HL-60 (cell line): Measurements from ENCODE around the gene ANO3.

Source experiments
- DNase-seq, 2 experiments: peaks; one replicate each; pipeline ENCODE4 v3.0.0-alpha.2; 2010 to 2020; ENCODE audit warnings: low read depth in 1 of 2, low spot score in 1 of 2
- H3K27ac ChIP-seq: fragments of 250-450 bp; sonication (Bioruptor Pico); replicated peaks from 2 replicates; pipeline ENCODE4 v1.5.1; 2020; ENCODE audit warnings: mild to moderate bottlenecking, moderate library complexity
- H3K27me3 ChIP-seq: fragments of 250-450 bp; sonication (Bioruptor Pico); 2 replicates; pipeline ENCODE4 v1.5.1; 2021; ENCODE audit warnings: mild to moderate bottlenecking, moderate library complexity; ENCODE audit not compliant: insufficient read depth, poor library complexity, severe bottlenecking
- H3K4me3 ChIP-seq: replicated peaks from 2 replicates; pipeline ENCODE4 v1.5.1; 2011; ENCODE audit warnings: mild to moderate bottlenecking, control low read depth, low read length; ENCODE audit not compliant: insufficient read depth
- CTCF ChIP-seq: IDR thresholded peaks from one replicate; pipeline ENCODE4 v1.5.1; 2011; ENCODE audit warnings: low read length, control low read depth, inconsistent platforms; ENCODE audit not compliant: insufficient read depth
- GABPA ChIP-seq: IDR thresholded peaks from 2 replicates; pipeline ENCODE4 v1.6.1; 2012; ENCODE audit warnings: low read depth
- POLR2AphosphoS5 ChIP-seq: IDR thresholded peaks from 2 replicates; pipeline ENCODE4 v1.6.1; 2012; ENCODE audit warnings: low read depth
- REST ChIP-seq: IDR thresholded peaks from 2 replicates; pipeline ENCODE4 v1.6.1; 2012; ENCODE audit warnings: low read depth; ENCODE audit not compliant: insufficient replicate concordance
- SPI1 ChIP-seq: IDR thresholded peaks from 2 replicates; pipeline ENCODE4 v1.6.1; 2012; ENCODE audit warnings: low read depth, mild to moderate bottlenecking, borderline replicate concordance

ANO3 gene

GRCh38 chr11:26613759-26614158 lies 281.8 kb downstream of the ANO3 start:
- Histone ChIP-seq H3K4me3 (no peak overlapping the region), H3K27ac (no peak overlapping the region), H3K27me3 (no peaks in the 10 kb centered on the region)
- DNase-seq = no peak
- TF ChIP-seq POLR2AphosphoS5 = no peak
- no peak for TF ChIP-seq SPI1
- TF ChIP-seq CTCF = no peak
- TF ChIP-seq GABPA = no peak
- no peak for TF ChIP-seq REST

- Histone ChIP-seq H3K4me3 (no peak overlapping the region), H3K27ac (no peak overlapping the region), H3K27me3 (no peaks in the 10 kb centered on the region)
- no peak for DNase-seq
- TF ChIP-seq GABPA (no peak), REST (no peak)
These were observed 286.5 kb downstream of the ANO3 start for GRCh38 chr11:26618441-26618840.

- no peak overlapping the region for H3K4me3 ChIP-seq
- no peak overlapping the region for H3K27ac ChIP-seq
- no peak for TF ChIP-seq REST
- TF ChIP-seq CTCF = no peak
- no peak for TF ChIP-seq POLR2AphosphoS5
- no peak for TF ChIP-seq SPI1
- TF ChIP-seq GABPA = no peak
- no peak for DNase-seq
- H3K27me3 ChIP-seq = no peaks in the 10 kb centered on the region
These were observed 288.5 kb downstream of the ANO3 start for GRCh38 chr11:26620282-26621045.
